H1 (cell line): ENCODE measurements around the gene SLC43A3. TPM values are rescaled to one million over a fixed set of nuclear protein-coding genes. Genes with fewer than 3 reads are reported as not detected.
A peak's percentile ranks its signal among the peaks of the same experiment; 100 is the strongest.

ENCODE experiments used
- ATF3 ChIP-seq: IDR thresholded peaks from 2 replicates; pipeline ENCODE4 v1.6.1; 2011; ENCODE audit warnings: low read depth, mild to moderate bottlenecking, low read length; ENCODE audit not compliant: insufficient read depth
- BRCA1 ChIP-seq: IDR thresholded peaks from 2 replicates; pipeline ENCODE4 v1.6.1; 2012; ENCODE audit warnings: low read depth, low read length, improper control_type of control experiment
- CBX5 ChIP-seq: fragments of 300-800, 300-1000 bp; sonication (generic); IDR thresholded peaks from 2 replicates; pipeline ENCODE4 v1.7.1; 2016; ENCODE audit warnings: antibody characterized with exemption, low read length, low read depth
- CTBP2 ChIP-seq: IDR thresholded peaks from 2 replicates; pipeline ENCODE4 v1.7.0; 2011; ENCODE audit warnings: borderline replicate concordance, mild to moderate bottlenecking, moderate library complexity, mixed read lengths, low read length; ENCODE audit not compliant: insufficient read depth, insufficient read length
- KDM1A ChIP-seq: fragments of 200-600, 300-600 bp; sonication (generic); IDR thresholded peaks from 2 replicates; pipeline ENCODE4 v1.7.1; 2016; ENCODE audit warnings: mild to moderate bottlenecking, low read length, borderline replicate concordance
- NANOG ChIP-seq: IDR thresholded peaks from 2 replicates; pipeline ENCODE4 v1.6.1; 2011; ENCODE audit warnings: low read length, low read depth, mild to moderate bottlenecking, inconsistent platforms; ENCODE audit not compliant: insufficient read depth, poor library complexity, severe bottlenecking
- POLR2AphosphoS5 ChIP-seq: IDR thresholded peaks from 2 replicates; pipeline ENCODE4 v1.6.1; 2011; ENCODE audit warnings: low read depth, low read length
- POU5F1 ChIP-seq: IDR thresholded peaks from 2 replicates; pipeline ENCODE4 v1.6.1; 2011; ENCODE audit warnings: low read depth, mild to moderate bottlenecking, low read length, moderate library complexity
- RBBP5 ChIP-seq: IDR thresholded peaks from 2 replicates; pipeline ENCODE4 v1.7.1; 2012; ENCODE audit warnings: low read depth, mild to moderate bottlenecking, inconsistent platforms, low read length, moderate library complexity, borderline replicate concordance
- SAP30 ChIP-seq: fragments of 300-600 bp; sonication (generic); IDR thresholded peaks from 2 replicates; pipeline ENCODE4 v1.7.1; 2012; ENCODE audit warnings: low read length, moderate library complexity, mild to moderate bottlenecking, inconsistent platforms; ENCODE audit not compliant: insufficient read depth, insufficient replicate concordance
- SIN3A ChIP-seq, 2 experiments: IDR thresholded peaks in 1 of 2; conservative IDR thresholded peaks in 1 of 2; 2 replicates each; pipeline ENCODE4 v1.6.1; 2011 to 2012; ENCODE audit warnings: low read length in 2 of 2, improper control_type of control experiment in 1 of 2, low read depth in 1 of 2, mild to moderate bottlenecking in 1 of 2
- SIX5 ChIP-seq: IDR thresholded peaks from 2 replicates; pipeline ENCODE4 v1.6.1; 2011; ENCODE audit warnings: mild to moderate bottlenecking, low read depth, low read length
- SP1 ChIP-seq: IDR thresholded peaks from 2 replicates; pipeline ENCODE4 v1.6.1; 2011; ENCODE audit warnings: low read depth, low read length
- SUZ12 ChIP-seq: fragments of 200-600 bp; sonication (generic); IDR thresholded peaks from 2 replicates; pipeline ENCODE4 v1.6.1; 2012; ENCODE audit warnings: mild to moderate bottlenecking, inconsistent platforms, low read length, moderate library complexity, mixed read lengths
- TBP ChIP-seq: IDR thresholded peaks from 2 replicates; pipeline ENCODE4 v1.6.1; 2011; ENCODE audit warnings: low read depth, low read length, improper control_type of control experiment
- polyA plus RNA-seq, 7 experiments: library from polyadenylated mRNA; depleted of rRNA in 3 of 7; stranded (reverse) in 5 of 7; unstranded in 2 of 7; fragments of >200 nt in 5 of 7; fragments of 200-250 nt in 2 of 7; gene quantifications; 1 replicate in 5 of 7; 2 replicates in 1 of 7; 4 replicates in 1 of 7; pipeline versions ENCODE4 v1.2.1 to v1.2.3, GENCODE V29; 2011 to 2013; ENCODE audit warnings: missing spikeins in 2 of 7, mixed read lengths in 2 of 7
- total RNA-seq: library from RNA; stranded (reverse); fragmentation: NEBNext Ultra II Directional; extraction: Animal tissue kit (Norgen Biotek cat#: 25700); gene quantifications from 2 replicates; pipeline ENCODE4 v1.2.1, GENCODE V29; 2021
- TF ChIP-seq, protein P1 (sequence below), 3 experiments: IDR thresholded peaks; 1 replicate in 2 of 3; 2 replicates in 1 of 3; pipeline versions ENCODE4 v1.5.1 to v1.6.1; 2011; ENCODE audit warnings: low read length in 3 of 3, mild to moderate bottlenecking in 3 of 3, inconsistent platforms in 2 of 3, low read depth in 1 of 3, moderate library complexity in 1 of 3; ENCODE audit not compliant: insufficient read depth in 1 of 3; ENCODE audit errors: control extremely low read depth in 1 of 3
- TF ChIP-seq, protein P2 (sequence below): IDR thresholded peaks from 2 replicates; pipeline ENCODE4 v1.6.1; 2012; ENCODE audit warnings: inconsistent platforms

The SLC43A3 gene
- total and polyA plus RNA-seq, 2 of the 8 experiments (the other 6 are each of a cell fraction or from before 2014, with no cell fraction given) = 31.8 to 67.8 TPM

- no peak for TF ChIP-seq ATF3
- TF ChIP-seq SAP30 = no peak
- no peak for TF ChIP-seq POU5F1
- TF ChIP-seq BRCA1 = no peak
- TF ChIP-seq NANOG = no peak
- TF ChIP-seq TBP = no peak
- no peak for TF ChIP-seq SIX5
- no peak for TF ChIP-seq CBX5
- 0 out of 2 replicates have a peak, but pooled peaks have one; percentile 25 for TF ChIP-seq RBBP5
- TF ChIP-seq SP1 = no peak
- no peak for TF ChIP-seq KDM1A
- TF ChIP-seq, protein P1, sequence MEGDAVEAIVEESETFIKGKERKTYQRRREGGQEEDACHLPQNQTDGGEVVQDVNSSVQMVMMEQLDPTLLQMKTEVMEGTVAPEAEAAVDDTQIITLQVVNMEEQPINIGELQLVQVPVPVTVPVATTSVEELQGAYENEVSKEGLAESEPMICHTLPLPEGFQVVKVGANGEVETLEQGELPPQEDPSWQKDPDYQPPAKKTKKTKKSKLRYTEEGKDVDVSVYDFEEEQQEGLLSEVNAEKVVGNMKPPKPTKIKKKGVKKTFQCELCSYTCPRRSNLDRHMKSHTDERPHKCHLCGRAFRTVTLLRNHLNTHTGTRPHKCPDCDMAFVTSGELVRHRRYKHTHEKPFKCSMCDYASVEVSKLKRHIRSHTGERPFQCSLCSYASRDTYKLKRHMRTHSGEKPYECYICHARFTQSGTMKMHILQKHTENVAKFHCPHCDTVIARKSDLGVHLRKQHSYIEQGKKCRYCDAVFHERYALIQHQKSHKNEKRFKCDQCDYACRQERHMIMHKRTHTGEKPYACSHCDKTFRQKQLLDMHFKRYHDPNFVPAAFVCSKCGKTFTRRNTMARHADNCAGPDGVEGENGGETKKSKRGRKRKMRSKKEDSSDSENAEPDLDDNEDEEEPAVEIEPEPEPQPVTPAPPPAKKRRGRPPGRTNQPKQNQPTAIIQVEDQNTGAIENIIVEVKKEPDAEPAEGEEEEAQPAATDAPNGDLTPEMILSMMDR (IDR thresholded peaks at IDR 0.05; ENCODE audit: control extremely low read depth in 1 of 3, insufficient read depth in 1 of 3, low read depth in 1 of 3, low read length in 3 of 3) = no peak
- TF ChIP-seq, protein P2, sequence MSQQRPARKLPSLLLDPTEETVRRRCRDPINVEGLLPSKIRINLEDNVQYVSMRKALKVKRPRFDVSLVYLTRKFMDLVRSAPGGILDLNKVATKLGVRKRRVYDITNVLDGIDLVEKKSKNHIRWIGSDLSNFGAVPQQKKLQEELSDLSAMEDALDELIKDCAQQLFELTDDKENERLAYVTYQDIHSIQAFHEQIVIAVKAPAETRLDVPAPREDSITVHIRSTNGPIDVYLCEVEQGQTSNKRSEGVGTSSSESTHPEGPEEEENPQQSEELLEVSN = peak; percentile 69; the same call in 1 of the 2 replicates
- peak; percentile 80 for TF ChIP-seq SUZ12
- TF ChIP-seq SIN3A (conservative IDR thresholded peaks at IDR 0.05 in 1 of 2, IDR thresholded peaks at IDR 0.05 in 1 of 2; ENCODE audit: low read depth in 1 of 2, low read length in 2 of 2) = no peak; a peak in 1 of 4 replicates
- TF ChIP-seq CTBP2 = no peak
- TF ChIP-seq POLR2AphosphoS5 = no peak
Observed at GRCh38 chr11:57459164-57460021, 32.5 kb upstream of the SLC43A3 start (continued).
